ENCODE data around the gene RPUSD1. TPM values are rescaled to one million over a fixed set of nuclear protein-coding genes. Genes with fewer than 3 reads are reported as not detected.
"Not testable (repeated sequence)": the region's sequence is repeated elsewhere in the genome, so short reads cannot be mapped to it uniquely, and the experiment has no call there.

Gene RPUSD1
- total RNA-seq, 1 donor: 10.4 TPM

GRCh38 chr16:761625-762513 is 26.3 kb downstream of the RPUSD1 start:
- Histone ChIP-seq H3K4me1 (ENCODE audit: insufficient read depth, low read length) (peaks cover 8% of the 10 kb centered on the region), H3K4me3 (ENCODE audit: low read length) (no peak overlapping the region), H3K9me3 (ENCODE audit: low read depth, low read length) (no peaks in the 10 kb centered on the region), H3K27me3 (ENCODE audit: insufficient read depth, low read length) (no peaks in the 10 kb centered on the region)

- Histone ChIP-seq H3K9me3 (ENCODE audit: low read depth, low read length) (no peaks in the 10 kb centered on the region), H3K4me3 (ENCODE audit: low read length) (no peak within 1 kb of the TSS), H3K27me3 (ENCODE audit: insufficient read depth, low read length) (no peaks in the 10 kb centered on the region), H3K4me1 (ENCODE audit: insufficient read depth, low read length) (peaks cover 11% of the 10 kb centered on the region)
Observed at GRCh38 chr16:760545-761343, 27.4 kb downstream of the RPUSD1 start, which contains the start of gene MSLN. TSS of gene MSLN (plus strand) at chr16:760734. CDS start at chr16:762681, 1,947 bp downstream.

GRCh38 chr16:760065-760464 is 28.1 kb downstream of the RPUSD1 start:
- H3K4me3 ChIP-seq (ENCODE audit: low read length): no peak overlapping the region

GRCh38 chr16:759110-759910 is 28.9 kb downstream of the RPUSD1 start:
- H3K27me3 ChIP-seq (ENCODE audit: insufficient read depth, low read length): no peaks in the 10 kb centered on the region
- H3K4me3 ChIP-seq (ENCODE audit: low read length): no peak overlapping the region
- peaks cover 25% of the 10 kb centered on the region for H3K4me1 ChIP-seq (ENCODE audit: insufficient read depth, low read length)
- H3K9me3 ChIP-seq (ENCODE audit: low read depth, low read length): no peaks in the 10 kb centered on the region

More at GRCh38 chr16:760065-760464, 28.1 kb downstream of the RPUSD1 start:
- Histone ChIP-seq H3K27me3 (ENCODE audit: insufficient read depth, low read length) (no peaks in the 10 kb centered on the region), H3K9me3 (ENCODE audit: low read depth, low read length) (no peaks in the 10 kb centered on the region), H3K4me1 (ENCODE audit: insufficient read depth, low read length) (peaks cover 18% of the 10 kb centered on the region)

- no peak overlapping the region for H3K4me3 ChIP-seq (ENCODE audit: low read length)
- H3K4me1 ChIP-seq (ENCODE audit: insufficient read depth, low read length): peaks cover 30% of the 10 kb centered on the region
- no peaks in the 10 kb centered on the region for H3K27me3 ChIP-seq (ENCODE audit: insufficient read depth, low read length)
- H3K9me3 ChIP-seq (ENCODE audit: low read depth, low read length): no peaks in the 10 kb centered on the region
Observed at GRCh38 chr16:756428-756827, 31.8 kb downstream of the RPUSD1 start.

- peaks cover 30% of the 10 kb centered on the region for H3K4me1 ChIP-seq (ENCODE audit: insufficient read depth, low read length)
- no peaks in the 10 kb centered on the region for H3K27me3 ChIP-seq (ENCODE audit: insufficient read depth, low read length)
- H3K9me3 ChIP-seq (ENCODE audit: low read depth, low read length): no peaks in the 10 kb centered on the region
- H3K4me3 ChIP-seq (ENCODE audit: low read length): no peak overlapping the region
Observed at GRCh38 chr16:754656-755055, 33.5 kb downstream of the RPUSD1 start.

GRCh38 chr16:754121-754607 is 34.0 kb downstream of the RPUSD1 start:
- H3K4me1 ChIP-seq (ENCODE audit: insufficient read depth, low read length): peaks cover 30% of the 10 kb centered on the region
- H3K27me3 ChIP-seq (ENCODE audit: insufficient read depth, low read length); H3K4me3 ChIP-seq (ENCODE audit: low read length); H3K9me3 ChIP-seq (ENCODE audit: low read depth, low read length): not testable (repeated sequence)

GRCh38 chr16:752007-752312 is 36.2 kb downstream of the RPUSD1 start:
- H3K4me3 ChIP-seq (ENCODE audit: low read length): no peak overlapping the region
- no peaks in the 10 kb centered on the region for H3K27me3 ChIP-seq (ENCODE audit: insufficient read depth, low read length)
- H3K4me1 ChIP-seq (ENCODE audit: insufficient read depth, low read length): peaks cover 22% of the 10 kb centered on the region
- no peaks in the 10 kb centered on the region for H3K9me3 ChIP-seq (ENCODE audit: low read depth, low read length)

GRCh38 chr16:751152-752006 is 36.8 kb downstream of the RPUSD1 start:
- Histone ChIP-seq H3K27me3 (ENCODE audit: insufficient read depth, low read length) (no peaks in the 10 kb centered on the region), H3K4me3 (ENCODE audit: low read length) (no peak overlapping the region), H3K4me1 (ENCODE audit: insufficient read depth, low read length) (peaks cover 19% of the 10 kb centered on the region), H3K9me3 (ENCODE audit: low read depth, low read length) (no peaks in the 10 kb centered on the region)

GRCh38 chr16:750485-750884 is 37.7 kb downstream of the RPUSD1 start:
- Histone ChIP-seq H3K4me3 (ENCODE audit: low read length) (no peak overlapping the region), H3K9me3 (ENCODE audit: low read depth, low read length) (no peaks in the 10 kb centered on the region), H3K27me3 (ENCODE audit: insufficient read depth, low read length) (no peaks in the 10 kb centered on the region), H3K4me1 (ENCODE audit: insufficient read depth, low read length) (peaks cover 17% of the 10 kb centered on the region)

- H3K4me3 ChIP-seq (ENCODE audit: low read length): no peak overlapping the region
- H3K9me3 ChIP-seq (ENCODE audit: low read depth, low read length): no peaks in the 10 kb centered on the region
- no peaks in the 10 kb centered on the region for H3K27me3 ChIP-seq (ENCODE audit: insufficient read depth, low read length)
- H3K4me1 ChIP-seq (ENCODE audit: insufficient read depth, low read length): peaks cover 2% of the 10 kb centered on the region
Observed at GRCh38 chr16:749010-749409, 39.2 kb downstream of the RPUSD1 start.

GRCh38 chr16:747978-748746 is 40.0 kb downstream of the RPUSD1 start:
- H3K4me3 ChIP-seq (ENCODE audit: low read length): no peak overlapping the region
- no peaks in the 10 kb centered on the region for H3K9me3 ChIP-seq (ENCODE audit: low read depth, low read length)

GRCh38 chr16:746637-747036 is 41.5 kb downstream of the RPUSD1 start:
- Histone ChIP-seq H3K4me1 (ENCODE audit: insufficient read depth, low read length) (no peaks in the 10 kb centered on the region), H3K27me3 (ENCODE audit: insufficient read depth, low read length) (no peaks in the 10 kb centered on the region), H3K9me3 (ENCODE audit: low read depth, low read length) (no peaks in the 10 kb centered on the region), H3K4me3 (ENCODE audit: low read length) (no peak overlapping the region)

More at GRCh38 chr16:747978-748746, 40.0 kb downstream of the RPUSD1 start:
- no peaks in the 10 kb centered on the region for H3K27me3 ChIP-seq (ENCODE audit: insufficient read depth, low read length)
- H3K4me1 ChIP-seq (ENCODE audit: insufficient read depth, low read length): no peaks in the 10 kb centered on the region

Data from mononuclear cell (primary cell).